ENCODE data around the gene SCN4B.

The SCN4B gene

GRCh38 chr11:118087931-118088330 lies 64.7 kb downstream of the SCN4B start:
- Histone ChIP-seq H3K9me3 (ENCODE audit: control insufficient read depth, low read length) (peaks cover 13% of the 10 kb centered on the region), H3K27me3 (replicated peaks; ENCODE audit: control insufficient read depth, insufficient read depth, low read length, poor library complexity, severe bottlenecking) (no peaks in the 10 kb centered on the region), H3K36me3 (ENCODE audit: control insufficient read depth, insufficient read depth, low read length) (no peaks in the 10 kb centered on the region), H3K27ac (ENCODE audit: insufficient read depth, low read length, poor library complexity, severe bottlenecking) (no peak overlapping the region), H3K4me1 (ENCODE audit: control insufficient read depth, insufficient read depth, low read length, poor library complexity, severe bottlenecking) (no peaks in the 10 kb centered on the region), H3K4me3 (ENCODE audit: insufficient read depth, low read depth, low read length, poor library complexity, severe bottlenecking) (no peak overlapping the region)
- DNase-seq = no peak

DNA sequence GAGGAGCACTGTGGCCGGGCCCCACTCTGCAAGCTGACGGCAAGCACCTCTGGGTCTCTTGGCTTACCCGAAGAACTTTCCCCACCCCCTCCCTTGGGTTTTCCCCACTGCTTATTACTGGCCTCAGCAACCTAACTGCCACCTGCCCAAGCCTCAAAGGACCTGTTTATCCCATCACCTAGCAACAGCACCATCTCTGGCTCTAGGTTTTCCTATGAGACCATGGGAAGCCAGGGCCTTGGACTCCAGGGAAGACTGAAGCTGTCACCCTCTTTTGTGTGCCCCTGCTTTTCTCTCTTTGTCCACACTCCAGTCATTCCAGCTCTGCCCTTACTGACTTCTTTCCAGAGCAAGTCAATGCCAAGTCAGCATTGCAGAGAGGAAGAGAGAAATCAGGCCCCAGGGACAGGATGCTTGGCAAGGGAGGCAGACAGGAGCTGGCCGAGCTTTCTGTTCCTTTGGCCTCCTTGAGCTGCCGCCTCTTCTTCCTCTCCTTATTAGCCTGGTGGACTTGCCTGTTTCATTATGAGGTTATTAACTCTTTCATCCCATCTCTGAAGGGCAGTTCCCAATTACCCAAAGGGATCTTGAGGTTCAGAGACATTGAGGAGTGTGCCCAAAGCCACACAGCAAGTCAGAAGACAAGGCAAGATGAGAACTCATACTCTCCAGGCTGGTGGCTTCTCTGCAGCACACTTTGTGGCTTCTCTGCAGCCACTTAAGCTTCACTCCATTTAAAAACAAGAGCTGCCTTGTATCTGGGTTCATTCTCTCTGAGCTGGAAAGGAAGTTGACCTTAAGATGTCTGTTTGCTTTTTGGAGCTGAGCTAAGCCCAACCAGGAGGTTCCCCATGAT lies 65.5 kb downstream of the SCN4B start, which contains the start of gene SMIM35:
SMIM35 (minus strand) TSS at position 51 of the 856 bp plus-strand sequence. CDS start 206 bp downstream, outside the sequence.
- no peaks in the 10 kb centered on the region for H3K27me3 ChIP-seq (replicated peaks; ENCODE audit: control insufficient read depth, insufficient read depth, low read length, poor library complexity, severe bottlenecking)
- DNase-seq = no peak
- no peak within 1 kb of the TSS for H3K4me3 ChIP-seq (ENCODE audit: insufficient read depth, low read depth, low read length, poor library complexity, severe bottlenecking)
- peaks cover 13% of the 10 kb centered on the region for H3K9me3 ChIP-seq (ENCODE audit: control insufficient read depth, low read length)
- no peaks in the 10 kb centered on the region for H3K36me3 ChIP-seq (ENCODE audit: control insufficient read depth, insufficient read depth, low read length)
- H3K4me1 ChIP-seq (ENCODE audit: control insufficient read depth, insufficient read depth, low read length, poor library complexity, severe bottlenecking) = no peaks in the 10 kb centered on the region
- no peak within 1 kb of the TSS for H3K27ac ChIP-seq (ENCODE audit: insufficient read depth, low read length, poor library complexity, severe bottlenecking)

DNA sequence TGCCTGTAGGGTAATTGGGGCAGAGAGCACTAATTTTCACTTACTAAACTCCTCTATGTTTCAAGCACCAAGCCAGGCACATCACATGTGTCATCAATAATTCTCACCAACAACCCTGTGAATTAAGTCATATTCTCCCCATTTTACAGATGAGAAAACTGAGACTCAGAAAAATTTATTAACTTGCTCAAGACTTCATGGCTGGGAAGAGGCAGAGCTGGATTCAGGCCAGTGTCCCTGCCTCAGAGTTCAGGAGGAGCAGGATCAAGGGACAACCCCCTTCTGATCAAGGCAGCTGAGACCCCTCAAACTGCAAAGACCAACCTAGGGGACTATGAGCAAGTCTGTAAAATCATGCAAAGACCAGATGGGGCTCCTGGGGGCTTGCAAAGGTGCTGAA lies 68.0 kb downstream of the SCN4B start:
- no peak overlapping the region for H3K4me3 ChIP-seq (ENCODE audit: insufficient read depth, low read depth, low read length, poor library complexity, severe bottlenecking)
- H3K9me3 ChIP-seq (ENCODE audit: control insufficient read depth, low read length) = peaks cover 13% of the 10 kb centered on the region
- H3K4me1 ChIP-seq (ENCODE audit: control insufficient read depth, insufficient read depth, low read length, poor library complexity, severe bottlenecking) = no peaks in the 10 kb centered on the region
- DNase-seq = no peak
- no peaks in the 10 kb centered on the region for H3K27me3 ChIP-seq (replicated peaks; ENCODE audit: control insufficient read depth, insufficient read depth, low read length, poor library complexity, severe bottlenecking)
- H3K27ac ChIP-seq (ENCODE audit: insufficient read depth, low read length, poor library complexity, severe bottlenecking) = no peak overlapping the region
- H3K36me3 ChIP-seq (ENCODE audit: control insufficient read depth, insufficient read depth, low read length) = no peaks in the 10 kb centered on the region

DNA sequence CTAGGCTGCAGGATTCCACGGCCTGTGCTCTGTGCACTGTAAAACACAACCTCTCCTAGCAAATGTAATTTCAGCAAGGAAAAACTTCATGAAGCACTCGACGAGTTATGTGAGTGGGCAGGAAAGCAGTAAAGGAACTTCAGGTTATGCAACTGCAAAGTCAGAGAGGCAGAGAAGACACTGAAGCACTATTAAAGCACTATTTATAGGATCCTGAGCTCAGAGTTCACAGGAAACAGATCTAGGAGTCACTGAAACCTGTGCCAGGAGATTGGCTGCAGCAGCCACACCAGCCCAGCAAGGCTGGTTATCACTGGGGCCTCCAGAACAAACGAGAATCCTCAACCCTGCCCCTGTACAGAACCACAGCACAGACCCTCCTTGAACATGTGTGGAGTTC lies 68.4 kb downstream of the SCN4B start:
- Histone ChIP-seq H3K4me3 (ENCODE audit: insufficient read depth, low read depth, low read length, poor library complexity, severe bottlenecking) (no peak overlapping the region), H3K27ac (ENCODE audit: insufficient read depth, low read length, poor library complexity, severe bottlenecking) (no peak overlapping the region), H3K9me3 (ENCODE audit: control insufficient read depth, low read length) (peaks cover 13% of the 10 kb centered on the region), H3K4me1 (ENCODE audit: control insufficient read depth, insufficient read depth, low read length, poor library complexity, severe bottlenecking) (no peaks in the 10 kb centered on the region), H3K27me3 (replicated peaks; ENCODE audit: control insufficient read depth, insufficient read depth, low read length, poor library complexity, severe bottlenecking) (no peaks in the 10 kb centered on the region), H3K36me3 (ENCODE audit: control insufficient read depth, insufficient read depth, low read length) (no peaks in the 10 kb centered on the region)
- no peak for DNase-seq
